ENCODE measurements around the gene ROR2. TPM values are rescaled to one million over a fixed set of nuclear protein-coding genes. Genes with fewer than 3 reads are reported as not detected.

ROR2 gene
- total and polyA plus RNA-seq, 4 experiments from 2014 or later: 0.17 to 0.31 (median 0.29) TPM; not detected in 1

GRCh38 chr9:91660521-91660920, 289.5 kb downstream of the ROR2 start:
- Histone ChIP-seq H3K27me3 (ENCODE audit: insufficient read depth, low read length) (no peaks in the 10 kb centered on the region), H3K4me3 (ENCODE audit: low read length in 2 of 2) (no peak overlapping the region), H3K4me1 (ENCODE audit: insufficient read depth, low read length) (no peaks in the 10 kb centered on the region), H3K9me3 (ENCODE audit: control insufficient read depth in 1 of 2, low read length in 2 of 2) (no peaks in the 10 kb centered on the region), H3K36me3 (ENCODE audit: insufficient read depth, low read length) (no peaks in the 10 kb centered on the region), H3K27ac (ENCODE audit: low read depth, low read length) (no peak overlapping the region)
- Mint-ChIP-seq H3K9me3 (no peaks in the 10 kb centered on the region), H3K27me3 (peaks cover 3 to 12% of the 10 kb centered on the region in 2 donors), H3K4me3 (no peak overlapping the region), H3K4me1 (no peaks in the 10 kb centered on the region), H3K36me3 (no peaks in the 10 kb centered on the region), H3K27ac (no peak overlapping the region)
- ChIA-PET CTCF (ENCODE audit: partially characterized antibody) (no interaction called here), POLR2A (ENCODE audit: partially characterized antibody) (no interaction called here)
- intact Hi-C loops (cut with micrococcal nuclease): no loop called here
- no peak for DNase-seq

- no peaks in the 10 kb centered on the region for H3K9me3 ChIP-seq (ENCODE audit: control insufficient read depth in 1 of 2, low read length in 2 of 2)
- H3K27ac ChIP-seq (ENCODE audit: low read depth, low read length): no peak overlapping the region
- no peak for DNase-seq
- CTCF ChIA-PET (ENCODE audit: partially characterized antibody): no interaction called here
- Mint-ChIP-seq H3K27ac (no peak overlapping the region), H3K27me3 (peaks cover 4 to 12% of the 10 kb centered on the region in 2 donors), H3K4me3 (no peak overlapping the region), H3K4me1 (no peaks in the 10 kb centered on the region), H3K36me3 (no peaks in the 10 kb centered on the region), H3K9me3 (no peaks in the 10 kb centered on the region)
- H3K4me3 ChIP-seq (ENCODE audit: low read length in 2 of 2): no peak overlapping the region
- POLR2A ChIA-PET (ENCODE audit: partially characterized antibody): no interaction called here
- H3K36me3 ChIP-seq (ENCODE audit: insufficient read depth, low read length): no peaks in the 10 kb centered on the region
- H3K27me3 ChIP-seq (ENCODE audit: insufficient read depth, low read length): no peaks in the 10 kb centered on the region
- H3K4me1 ChIP-seq (ENCODE audit: insufficient read depth, low read length): no peaks in the 10 kb centered on the region
- intact Hi-C loops (cut with micrococcal nuclease): no loop called here
Observed at GRCh38 chr9:91659529-91660495, 290.2 kb downstream of the ROR2 start.

DNA sequence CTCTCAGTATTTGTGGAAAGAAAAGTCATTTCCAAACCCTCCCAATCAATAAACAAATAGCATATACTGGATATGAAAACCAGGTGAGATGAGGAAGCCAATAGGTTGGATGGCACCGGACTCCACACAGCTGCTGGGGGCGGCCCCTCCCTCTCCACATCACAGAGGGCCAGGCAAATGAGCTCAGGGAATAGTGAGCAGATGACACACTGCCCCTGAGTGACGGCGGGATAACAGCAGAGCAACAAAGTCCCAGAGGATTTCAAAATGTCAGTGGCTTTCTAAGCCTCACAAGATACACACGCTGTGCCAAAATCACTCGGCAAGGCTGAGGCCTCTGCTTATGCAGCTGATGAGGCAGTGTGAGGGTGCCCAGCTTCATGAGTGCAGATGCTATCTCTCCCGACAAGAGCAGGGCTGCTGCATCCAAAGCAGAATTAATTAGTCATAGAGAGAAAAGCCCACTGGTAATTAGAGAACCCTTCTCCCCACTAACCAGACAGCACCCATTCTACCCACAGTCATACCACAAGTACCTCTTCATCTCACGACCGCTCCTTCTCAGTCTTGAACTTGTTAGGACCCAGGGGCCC, 291.4 kb downstream of the ROR2 start:
- intact Hi-C loops (cut with micrococcal nuclease): no loop called here
- Histone ChIP-seq H3K4me3 (ENCODE audit: low read length in 2 of 2) (no peak overlapping the region), H3K36me3 (ENCODE audit: insufficient read depth, low read length) (no peaks in the 10 kb centered on the region), H3K9me3 (ENCODE audit: control insufficient read depth in 1 of 2, low read length in 2 of 2) (no peaks in the 10 kb centered on the region), H3K4me1 (ENCODE audit: insufficient read depth, low read length) (no peaks in the 10 kb centered on the region), H3K27ac (ENCODE audit: low read depth, low read length) (no peak overlapping the region), H3K27me3 (ENCODE audit: insufficient read depth, low read length) (no peaks in the 10 kb centered on the region)
- Mint-ChIP-seq H3K4me1 (no peaks in the 10 kb centered on the region), H3K27ac (no peak overlapping the region), H3K9me3 (no peaks in the 10 kb centered on the region), H3K4me3 (no peak overlapping the region), H3K27me3 (peaks cover 4 to 6% of the 10 kb centered on the region in 2 donors), H3K36me3 (no peaks in the 10 kb centered on the region)
- ChIA-PET CTCF (ENCODE audit: partially characterized antibody) (no interaction called here), POLR2A (ENCODE audit: partially characterized antibody) (no interaction called here)
- DNase-seq: no peak

DNA sequence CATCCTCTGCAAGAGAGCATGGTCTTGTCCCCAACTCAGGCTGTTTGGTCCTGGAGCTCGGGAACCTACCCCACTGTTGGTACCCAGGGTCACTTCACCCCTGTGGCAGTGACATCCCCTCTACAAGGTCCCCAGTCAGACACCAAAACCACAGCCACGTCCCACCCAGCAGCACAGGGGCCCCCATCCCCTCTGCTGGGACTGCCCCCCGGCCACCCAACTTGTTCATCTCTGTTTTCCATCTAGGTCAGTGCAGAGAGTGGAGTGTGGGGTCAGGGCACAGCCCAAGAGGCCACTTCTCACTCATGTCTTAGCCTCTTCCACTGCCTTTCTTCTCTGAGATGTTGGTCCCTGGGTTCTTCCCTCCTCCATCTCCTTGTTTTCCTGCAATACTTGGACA, 292.5 kb downstream of the ROR2 start:
- H3K4me3 ChIP-seq (ENCODE audit: low read length in 2 of 2): no peak overlapping the region
- CTCF ChIA-PET (ENCODE audit: partially characterized antibody): no interaction called here
- H3K9me3 ChIP-seq (ENCODE audit: control insufficient read depth in 1 of 2, low read length in 2 of 2): no peaks in the 10 kb centered on the region
- H3K4me1 Mint-ChIP-seq: no peaks in the 10 kb centered on the region
- H3K36me3 Mint-ChIP-seq: no peaks in the 10 kb centered on the region
- no peaks in the 10 kb centered on the region for H3K9me3 Mint-ChIP-seq
- POLR2A ChIA-PET (ENCODE audit: partially characterized antibody): no interaction called here
- DNase-seq: no peak
- H3K36me3 ChIP-seq (ENCODE audit: insufficient read depth, low read length): no peaks in the 10 kb centered on the region
- no peak overlapping the region for H3K4me3 Mint-ChIP-seq
- H3K27ac ChIP-seq (ENCODE audit: low read depth, low read length): no peak overlapping the region
- no peak overlapping the region for H3K27ac Mint-ChIP-seq
- H3K27me3 ChIP-seq (ENCODE audit: insufficient read depth, low read length): no peaks in the 10 kb centered on the region
- H3K27me3 Mint-ChIP-seq: peaks cover 3 to 6% of the 10 kb centered on the region in 2 donors
- no peaks in the 10 kb centered on the region for H3K4me1 ChIP-seq (ENCODE audit: insufficient read depth, low read length)
- intact Hi-C loops (cut with micrococcal nuclease): no loop called here

DNA sequence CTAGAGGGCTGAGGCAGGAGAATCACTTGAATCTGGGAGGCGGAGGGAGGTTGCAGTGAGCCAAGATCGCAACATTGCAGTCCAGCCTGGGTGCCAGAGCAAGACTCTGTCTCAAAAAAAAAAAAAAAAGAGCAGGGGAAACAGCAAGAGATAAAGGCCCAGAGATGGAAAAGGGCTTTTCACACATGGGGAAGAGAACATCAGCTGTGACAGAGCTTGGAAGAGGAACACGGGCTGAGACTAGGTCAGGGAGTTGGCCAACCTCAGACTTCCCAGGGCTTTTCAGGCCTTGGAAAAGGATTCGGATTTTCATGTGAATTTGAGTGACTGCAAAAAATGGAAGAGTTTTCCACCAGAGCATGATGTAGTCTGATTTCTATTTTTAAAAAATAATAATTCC, 294.4 kb downstream of the ROR2 start:
- H3K27ac ChIP-seq (ENCODE audit: low read depth, low read length): no peak overlapping the region
- Mint-ChIP-seq H3K4me3 (no peak overlapping the region), H3K36me3 (no peaks in the 10 kb centered on the region), H3K4me1 (no peaks in the 10 kb centered on the region), H3K27ac (peak overlapping the region in 1 of 7 donors; percentile 77), H3K9me3 (no peaks in the 10 kb centered on the region), H3K27me3 (peaks cover 3 to 6% of the 10 kb centered on the region in 2 donors)
- CTCF ChIA-PET (ENCODE audit: partially characterized antibody): no interaction called here
- DNase-seq: no peak
- no peaks in the 10 kb centered on the region for H3K27me3 ChIP-seq (ENCODE audit: insufficient read depth, low read length)
- no peaks in the 10 kb centered on the region for H3K4me1 ChIP-seq (ENCODE audit: insufficient read depth, low read length)
- POLR2A ChIA-PET (ENCODE audit: partially characterized antibody): no interaction called here
- intact Hi-C loops (cut with micrococcal nuclease): no loop called here
- no peak overlapping the region for H3K4me3 ChIP-seq (ENCODE audit: low read length in 2 of 2)
- H3K9me3 ChIP-seq (ENCODE audit: control insufficient read depth in 1 of 2, low read length in 2 of 2): no peaks in the 10 kb centered on the region
- no peaks in the 10 kb centered on the region for H3K36me3 ChIP-seq (ENCODE audit: insufficient read depth, low read length)

DNA sequence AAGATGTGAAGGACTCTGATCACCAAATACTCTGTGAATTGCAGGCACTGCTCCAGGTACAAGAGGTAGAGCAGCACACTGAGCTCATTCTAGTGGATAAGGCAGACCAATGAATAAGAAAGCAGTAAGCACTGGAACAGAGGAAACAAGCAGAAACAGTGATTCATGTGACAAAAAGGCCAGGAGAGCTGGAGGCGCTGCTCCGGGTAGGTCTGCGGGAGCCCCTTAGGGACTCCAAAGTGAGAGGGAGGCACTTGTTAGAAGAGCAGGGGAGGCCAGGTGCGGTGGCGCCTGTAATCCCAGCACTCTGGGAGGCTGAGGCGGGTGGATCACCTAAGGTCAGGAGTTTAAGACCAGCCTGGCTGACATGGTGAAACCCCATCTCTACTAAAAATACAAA, 294.8 kb downstream of the ROR2 start:
- Histone ChIP-seq H3K4me1 (ENCODE audit: insufficient read depth, low read length) (no peaks in the 10 kb centered on the region), H3K27ac (ENCODE audit: low read depth, low read length) (no peak overlapping the region), H3K36me3 (ENCODE audit: insufficient read depth, low read length) (no peaks in the 10 kb centered on the region), H3K27me3 (ENCODE audit: insufficient read depth, low read length) (no peaks in the 10 kb centered on the region), H3K9me3 (ENCODE audit: control insufficient read depth in 1 of 2, low read length in 2 of 2) (no peaks in the 10 kb centered on the region), H3K4me3 (ENCODE audit: low read length in 2 of 2) (no peak overlapping the region)
- intact Hi-C loops (cut with micrococcal nuclease): no loop called here
- H3K4me3 Mint-ChIP-seq: no peak overlapping the region
- no peaks in the 10 kb centered on the region for H3K9me3 Mint-ChIP-seq
- H3K27ac Mint-ChIP-seq: no peak overlapping the region
- no peaks in the 10 kb centered on the region for H3K36me3 Mint-ChIP-seq
- DNase-seq: no peak
- H3K27me3 Mint-ChIP-seq: peaks cover 3 to 6% of the 10 kb centered on the region in 2 donors
- ChIA-PET CTCF (ENCODE audit: partially characterized antibody) (no interaction called here), POLR2A (ENCODE audit: partially characterized antibody) (no interaction called here)
- H3K4me1 Mint-ChIP-seq: no peaks in the 10 kb centered on the region

GRCh38 chr9:91654527-91654926, 295.5 kb downstream of the ROR2 start:
- Mint-ChIP-seq H3K27ac (no peak overlapping the region), H3K27me3 (peaks cover 3 to 6% of the 10 kb centered on the region in 2 donors), H3K4me3 (no peak overlapping the region), H3K4me1 (no peaks in the 10 kb centered on the region), H3K36me3 (no peaks in the 10 kb centered on the region), H3K9me3 (no peaks in the 10 kb centered on the region)
- no peak overlapping the region for H3K27ac ChIP-seq (ENCODE audit: low read depth, low read length)
- ChIA-PET CTCF (ENCODE audit: partially characterized antibody) (no interaction called here), POLR2A (ENCODE audit: partially characterized antibody) (no interaction called here)
- H3K4me3 ChIP-seq (ENCODE audit: low read length in 2 of 2): no peak overlapping the region
- intact Hi-C loops (cut with micrococcal nuclease): no loop called here
- no peaks in the 10 kb centered on the region for H3K27me3 ChIP-seq (ENCODE audit: insufficient read depth, low read length)
- no peaks in the 10 kb centered on the region for H3K4me1 ChIP-seq (ENCODE audit: insufficient read depth, low read length)
- H3K9me3 ChIP-seq (ENCODE audit: control insufficient read depth in 1 of 2, low read length in 2 of 2): no peaks in the 10 kb centered on the region
- no peak for DNase-seq
- no peaks in the 10 kb centered on the region for H3K36me3 ChIP-seq (ENCODE audit: insufficient read depth, low read length)
